Fibroblast of pulmonary artery (primary cell): ENCODE measurements around the gene DAD1.

Experiments
- DNase-seq: peaks from one replicate; pipeline ENCODE4 v3.0.0-alpha.2; 2010; ENCODE audit warnings: low read depth
- H3K4me3 ChIP-seq: replicated peaks from 2 replicates; pipeline ENCODE4 v1.5.1; 2011; ENCODE audit warnings: low read depth, mild to moderate bottlenecking, control low read depth, low read length, moderate library complexity
- CTCF ChIP-seq: IDR thresholded peaks from 2 replicates; pipeline ENCODE4 v1.5.1; 2011; ENCODE audit warnings: mild to moderate bottlenecking, control low read depth, low read length, inconsistent platforms; ENCODE audit errors: missing control alignments

Gene DAD1

GRCh38 chr14:22536853-22537338, 52.1 kb downstream of the DAD1 start:
- no peak overlapping the region for H3K4me3 ChIP-seq
- no peak for TF ChIP-seq CTCF
- peak; percentile 95 for DNase-seq

GRCh38 chr14:22535916-22536315, 53.1 kb downstream of the DAD1 start:
- TF ChIP-seq CTCF, result no peak
- DNase-seq, result no peak
- H3K4me3 ChIP-seq, result no peak overlapping the region

- no peak for DNase-seq
- TF ChIP-seq CTCF, result no peak
- no peak overlapping the region for H3K4me3 ChIP-seq
These were observed 53.9 kb downstream of the DAD1 start for GRCh38 chr14:22535126-22535525.

- H3K4me3 ChIP-seq, result no peak overlapping the region
- no peak for TF ChIP-seq CTCF
- no peak for DNase-seq
These were observed 54.5 kb downstream of the DAD1 start for GRCh38 chr14:22534547-22534946.

GRCh38 chr14:22533739-22534359, 55.2 kb downstream of the DAD1 start:
- H3K4me3 ChIP-seq, result no peak overlapping the region
- no peak for DNase-seq
- no peak for TF ChIP-seq CTCF

GRCh38 chr14:22533057-22533704, 55.8 kb downstream of the DAD1 start:
- no peak for DNase-seq
- TF ChIP-seq CTCF, result no peak
- no peak overlapping the region for H3K4me3 ChIP-seq
